Measurements from ENCODE around the gene SEMA6B.

Gene SEMA6B, protein sequence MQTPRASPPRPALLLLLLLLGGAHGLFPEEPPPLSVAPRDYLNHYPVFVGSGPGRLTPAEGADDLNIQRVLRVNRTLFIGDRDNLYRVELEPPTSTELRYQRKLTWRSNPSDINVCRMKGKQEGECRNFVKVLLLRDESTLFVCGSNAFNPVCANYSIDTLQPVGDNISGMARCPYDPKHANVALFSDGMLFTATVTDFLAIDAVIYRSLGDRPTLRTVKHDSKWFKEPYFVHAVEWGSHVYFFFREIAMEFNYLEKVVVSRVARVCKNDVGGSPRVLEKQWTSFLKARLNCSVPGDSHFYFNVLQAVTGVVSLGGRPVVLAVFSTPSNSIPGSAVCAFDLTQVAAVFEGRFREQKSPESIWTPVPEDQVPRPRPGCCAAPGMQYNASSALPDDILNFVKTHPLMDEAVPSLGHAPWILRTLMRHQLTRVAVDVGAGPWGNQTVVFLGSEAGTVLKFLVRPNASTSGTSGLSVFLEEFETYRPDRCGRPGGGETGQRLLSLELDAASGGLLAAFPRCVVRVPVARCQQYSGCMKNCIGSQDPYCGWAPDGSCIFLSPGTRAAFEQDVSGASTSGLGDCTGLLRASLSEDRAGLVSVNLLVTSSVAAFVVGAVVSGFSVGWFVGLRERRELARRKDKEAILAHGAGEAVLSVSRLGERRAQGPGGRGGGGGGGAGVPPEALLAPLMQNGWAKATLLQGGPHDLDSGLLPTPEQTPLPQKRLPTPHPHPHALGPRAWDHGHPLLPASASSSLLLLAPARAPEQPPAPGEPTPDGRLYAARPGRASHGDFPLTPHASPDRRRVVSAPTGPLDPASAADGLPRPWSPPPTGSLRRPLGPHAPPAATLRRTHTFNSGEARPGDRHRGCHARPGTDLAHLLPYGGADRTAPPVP

DNA sequence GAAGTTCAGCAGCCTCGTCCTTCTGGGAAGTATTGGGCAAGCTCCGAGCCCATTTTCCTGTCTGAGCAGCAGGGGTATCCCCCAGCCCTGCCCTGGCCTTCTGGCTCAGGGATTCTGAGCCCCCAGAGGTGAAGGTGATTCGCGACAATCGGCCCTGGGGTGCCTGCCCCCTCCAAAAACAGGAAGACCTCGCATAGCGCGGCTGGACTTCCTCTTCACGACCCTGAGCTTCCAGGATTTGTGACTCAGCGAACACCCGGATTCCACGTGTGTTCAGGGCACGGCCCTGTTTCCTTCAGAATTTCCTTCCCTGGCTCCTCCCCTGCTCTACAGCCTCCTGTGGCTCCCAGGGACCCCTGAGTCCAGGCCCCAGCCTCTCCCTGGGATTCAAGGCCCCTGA, at the start of gene SEMA6B:
TSS of gene SEMA6B (minus strand) at position 116 of the 400 bp plus-strand sequence. CDS start 1,227 bp downstream, outside the sequence.
- TF ChIP-seq, protein P1, sequence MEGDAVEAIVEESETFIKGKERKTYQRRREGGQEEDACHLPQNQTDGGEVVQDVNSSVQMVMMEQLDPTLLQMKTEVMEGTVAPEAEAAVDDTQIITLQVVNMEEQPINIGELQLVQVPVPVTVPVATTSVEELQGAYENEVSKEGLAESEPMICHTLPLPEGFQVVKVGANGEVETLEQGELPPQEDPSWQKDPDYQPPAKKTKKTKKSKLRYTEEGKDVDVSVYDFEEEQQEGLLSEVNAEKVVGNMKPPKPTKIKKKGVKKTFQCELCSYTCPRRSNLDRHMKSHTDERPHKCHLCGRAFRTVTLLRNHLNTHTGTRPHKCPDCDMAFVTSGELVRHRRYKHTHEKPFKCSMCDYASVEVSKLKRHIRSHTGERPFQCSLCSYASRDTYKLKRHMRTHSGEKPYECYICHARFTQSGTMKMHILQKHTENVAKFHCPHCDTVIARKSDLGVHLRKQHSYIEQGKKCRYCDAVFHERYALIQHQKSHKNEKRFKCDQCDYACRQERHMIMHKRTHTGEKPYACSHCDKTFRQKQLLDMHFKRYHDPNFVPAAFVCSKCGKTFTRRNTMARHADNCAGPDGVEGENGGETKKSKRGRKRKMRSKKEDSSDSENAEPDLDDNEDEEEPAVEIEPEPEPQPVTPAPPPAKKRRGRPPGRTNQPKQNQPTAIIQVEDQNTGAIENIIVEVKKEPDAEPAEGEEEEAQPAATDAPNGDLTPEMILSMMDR (conservative IDR thresholded peaks at IDR 0.05; ENCODE audit: low read depth, low read length): no peak
- DNase-seq (ENCODE audit: low read depth): peak; percentile 74
- H3K4me3 ChIP-seq (ENCODE audit: low read depth, low read length): peak within 1 kb of the TSS; percentile 13

DNA sequence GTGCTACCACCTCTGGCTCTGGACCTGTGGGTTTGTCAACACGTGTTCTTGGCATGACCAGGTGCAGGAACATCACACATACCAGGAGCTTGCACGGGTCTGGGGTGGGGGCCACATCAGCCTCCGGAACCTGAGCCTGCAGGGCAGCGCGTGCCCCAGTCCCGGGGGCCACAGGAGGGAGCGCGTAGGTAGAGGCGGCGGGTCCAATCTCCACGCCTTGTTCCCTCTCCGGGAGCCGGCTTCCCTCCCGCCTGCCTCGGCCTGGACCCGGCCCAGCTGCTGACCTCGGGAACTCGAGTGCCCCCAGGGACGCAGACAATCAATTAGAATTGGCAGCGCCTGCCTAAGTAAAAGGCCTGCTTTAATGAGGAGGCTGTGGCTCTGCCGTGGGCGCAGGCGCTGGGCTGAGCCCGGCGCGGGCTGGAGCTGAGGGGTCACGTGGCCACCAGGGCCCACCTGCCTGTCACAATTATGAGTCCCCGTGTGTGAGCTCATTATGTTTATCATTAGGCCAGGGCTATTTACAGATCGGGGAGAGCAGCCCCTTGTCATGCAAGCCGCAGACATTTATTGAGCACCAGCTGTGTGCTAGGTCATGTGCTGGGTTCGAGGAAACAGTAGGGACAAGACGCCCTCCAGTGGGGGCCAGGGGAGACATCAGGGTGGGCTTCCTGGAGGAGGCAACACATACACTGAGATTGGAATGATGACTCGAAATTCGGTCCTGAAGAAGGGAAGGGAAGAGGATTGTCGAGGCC, 47.6 kb upstream of the SEMA6B start:
- H3K4me3 ChIP-seq (ENCODE audit: low read depth, low read length): no peak overlapping the region
- DNase-seq (ENCODE audit: low read depth): no peak
- TF ChIP-seq, protein P1 (conservative IDR thresholded peaks at IDR 0.05; ENCODE audit: low read depth, low read length): no peak

DNA sequence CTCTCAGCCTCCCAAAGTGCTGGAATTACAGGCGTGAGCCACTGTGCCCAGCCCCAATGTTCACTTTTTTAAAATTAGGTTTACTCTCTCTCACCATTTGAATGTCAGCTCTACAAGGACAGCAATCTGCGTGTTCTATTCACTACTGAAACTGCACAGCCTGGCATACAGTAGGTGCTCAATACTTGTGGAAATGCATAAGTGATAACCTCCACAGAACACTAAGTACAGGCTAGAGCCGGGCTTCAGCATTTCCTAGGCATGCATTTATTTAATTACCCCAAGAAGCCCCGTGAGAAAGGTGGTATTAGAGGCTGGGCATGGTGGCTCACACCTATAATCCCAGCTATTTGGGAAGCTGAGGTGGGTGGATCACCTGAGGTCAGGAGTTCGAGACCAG, 46.7 kb upstream of the SEMA6B start:
- no peak overlapping the region for H3K4me3 ChIP-seq (ENCODE audit: low read depth, low read length)
- DNase-seq (ENCODE audit: low read depth): no peak
- TF ChIP-seq, protein P1 (conservative IDR thresholded peaks at IDR 0.05; ENCODE audit: low read depth, low read length): no peak

DNA sequence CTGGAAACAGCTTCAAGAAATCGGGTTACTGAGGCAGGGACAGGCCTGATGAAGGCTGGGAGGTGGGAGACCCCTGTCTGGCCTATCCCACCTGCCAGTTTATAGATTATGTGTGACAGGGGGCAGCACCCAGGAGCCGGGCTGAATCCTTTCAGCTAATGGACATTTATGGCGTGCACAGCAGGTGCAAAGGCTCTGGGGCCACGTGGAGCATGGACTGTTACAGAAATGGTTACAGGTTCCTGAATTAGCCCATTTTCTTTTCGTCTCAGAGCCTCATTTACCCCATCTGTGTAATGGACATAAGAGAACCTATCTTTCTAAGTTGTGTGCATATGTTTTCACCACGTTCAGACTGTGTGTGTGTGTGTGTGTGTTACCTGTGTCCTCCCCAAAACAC, 45.4 kb upstream of the SEMA6B start:
- DNase-seq (ENCODE audit: low read depth): no peak
- TF ChIP-seq, protein P1 (conservative IDR thresholded peaks at IDR 0.05; ENCODE audit: low read depth, low read length): no peak
- H3K4me3 ChIP-seq (ENCODE audit: low read depth, low read length): no peak overlapping the region

GRCh38 chr19:4602915-4603314, 43.4 kb upstream of the SEMA6B start:
- no peak overlapping the region for H3K4me3 ChIP-seq (ENCODE audit: low read depth, low read length)
- TF ChIP-seq, protein P1 (conservative IDR thresholded peaks at IDR 0.05; ENCODE audit: low read depth, low read length): no peak
- no peak for DNase-seq (ENCODE audit: low read depth)

DNA sequence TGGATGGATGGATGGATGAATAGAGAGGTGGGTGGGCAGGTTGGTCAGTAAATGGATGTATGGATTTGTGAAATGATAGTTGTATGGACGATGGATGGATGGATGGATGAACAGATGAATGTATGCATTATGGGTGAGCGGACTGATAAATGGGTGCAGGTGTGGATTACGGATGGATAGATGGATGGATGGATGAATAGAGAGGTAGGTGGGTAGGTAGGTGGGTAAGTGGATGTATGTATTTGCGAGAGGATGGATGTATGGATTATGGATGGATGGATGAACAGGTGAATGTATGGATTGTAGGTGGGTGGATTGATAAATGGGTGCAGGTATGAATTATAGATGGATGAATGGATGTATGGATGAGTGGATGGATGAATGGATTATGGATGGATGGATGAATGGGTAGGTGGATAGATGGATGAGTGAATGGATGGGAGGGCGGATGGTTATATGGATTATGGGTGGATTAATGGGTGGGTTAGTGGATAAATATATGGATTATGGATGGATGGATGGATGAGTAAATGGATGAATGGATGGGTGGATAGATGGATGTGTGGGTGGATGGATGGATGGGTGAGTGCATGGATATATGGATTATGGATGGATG, 42.8 kb upstream of the SEMA6B start:
- no peak for DNase-seq (ENCODE audit: low read depth)
- no peak overlapping the region for H3K4me3 ChIP-seq (ENCODE audit: low read depth, low read length)
- TF ChIP-seq, protein P1 (conservative IDR thresholded peaks at IDR 0.05; ENCODE audit: low read depth, low read length): no peak
